Stimulated activated CD8-positive, alpha-beta memory T cell treated with anti-CD3 and anti-CD28 coated beads, Interleukin-4, amount 100 ng/mL, for 4 hours (primary cell): ENCODE data around the gene ECE2.
A peak's percentile ranks its signal among the peaks of the same experiment; 100 is the strongest.

ENCODE experiments used
- DNase-seq, 2 donors: peaks; one replicate each; pipeline ENCODE4 v3.0.0-alpha.2; 2020; ENCODE audit warnings: low read depth in 2 of 2, low spot score in 1 of 2

Gene ECE2

DNA sequence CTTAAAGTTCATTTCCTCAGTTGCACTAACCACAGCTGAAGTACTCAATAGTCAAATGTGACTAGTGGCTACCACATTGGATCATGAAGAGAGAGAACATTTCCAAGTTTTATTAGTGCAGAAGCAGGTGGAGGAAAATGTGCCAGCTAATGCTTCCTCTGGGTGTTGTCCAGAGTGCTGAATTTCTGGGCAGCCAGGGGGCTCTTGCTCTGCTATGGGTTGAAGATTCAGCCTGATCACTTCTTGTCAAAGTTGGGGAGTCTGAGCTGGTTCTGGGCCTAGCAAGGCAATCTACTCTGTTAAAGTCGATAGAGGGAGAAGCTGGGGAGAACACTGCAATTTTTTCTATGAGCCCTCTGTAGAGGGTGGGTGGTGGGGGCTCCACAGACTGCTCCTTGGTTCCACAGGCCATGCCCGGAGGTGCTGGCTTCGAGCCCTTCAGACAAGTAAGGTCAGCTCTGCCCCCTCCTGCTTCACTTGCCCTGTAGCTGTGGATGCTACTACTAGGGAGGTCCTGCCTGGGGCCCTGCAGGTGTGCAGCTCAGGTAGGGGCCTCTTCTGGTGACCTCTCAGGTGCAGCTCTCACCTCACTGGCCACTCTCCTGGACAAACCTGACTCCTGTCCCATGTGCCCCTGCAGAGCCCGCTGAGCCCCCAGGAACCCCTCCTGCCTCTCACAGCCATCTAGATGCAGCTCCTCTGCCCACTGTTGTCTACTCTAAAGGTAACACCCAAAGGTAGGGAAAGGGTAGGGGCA, 35.3 kb upstream of the ECE2 start:
- no peak for DNase-seq

DNA sequence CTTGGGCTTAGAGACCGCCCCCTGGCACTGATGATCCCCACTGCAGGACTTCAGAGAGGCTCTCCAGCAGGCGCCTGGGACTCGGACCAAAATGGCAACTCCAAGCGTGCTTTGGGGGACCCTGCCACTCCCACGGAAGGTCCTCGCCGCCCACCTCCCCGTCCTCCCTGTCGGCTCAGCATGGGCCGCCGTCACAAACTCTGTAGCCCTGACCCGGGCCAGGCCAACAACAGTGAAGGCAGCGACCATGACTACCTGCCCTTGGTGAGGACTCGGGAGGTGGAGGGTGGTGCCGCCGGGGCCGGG, 34.7 kb upstream of the ECE2 start:
- DNase-seq: no peak

DNA sequence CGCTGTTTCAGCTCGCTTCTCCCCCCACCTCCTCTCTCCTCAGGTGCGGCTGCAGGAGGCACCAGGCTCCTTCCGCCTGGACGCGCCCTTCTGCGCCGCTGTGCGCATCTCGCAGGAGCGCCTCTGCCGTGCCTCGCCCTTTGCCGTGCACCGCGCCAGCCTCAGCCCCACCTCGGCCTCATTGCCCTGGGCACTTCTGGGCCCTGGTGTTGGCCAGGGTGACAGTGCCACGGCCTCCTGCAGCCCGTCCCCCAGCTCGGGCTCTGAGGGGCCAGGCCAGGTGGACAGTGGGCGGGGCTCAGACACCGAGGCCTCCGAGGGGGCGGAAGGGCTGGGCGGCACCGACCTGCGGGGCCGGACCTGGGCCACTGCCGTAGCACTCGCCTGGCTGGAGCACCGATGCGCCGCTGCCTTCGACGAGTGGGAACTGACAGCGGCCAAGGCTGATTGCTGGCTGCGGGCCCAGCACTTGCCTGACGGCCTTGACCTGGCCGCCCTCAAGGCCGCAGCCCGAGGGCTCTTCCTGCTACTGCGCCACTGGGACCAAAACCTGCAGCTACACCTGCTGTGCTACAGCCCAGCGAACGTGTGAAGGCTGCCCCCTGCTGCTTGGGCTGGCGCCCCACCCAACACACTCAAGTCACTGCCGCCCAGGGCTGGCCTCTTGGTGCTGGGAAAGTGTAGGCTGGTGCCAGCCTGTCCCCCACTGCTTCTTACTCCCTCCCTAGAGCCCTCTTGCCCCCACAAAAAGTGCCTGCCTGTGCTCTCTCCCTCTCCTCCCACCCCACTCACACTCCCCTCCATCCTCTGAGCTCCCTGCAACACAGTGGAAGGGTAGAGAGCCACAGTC, 34.1 kb upstream of the ECE2 start:
- no peak for DNase-seq

DNA sequence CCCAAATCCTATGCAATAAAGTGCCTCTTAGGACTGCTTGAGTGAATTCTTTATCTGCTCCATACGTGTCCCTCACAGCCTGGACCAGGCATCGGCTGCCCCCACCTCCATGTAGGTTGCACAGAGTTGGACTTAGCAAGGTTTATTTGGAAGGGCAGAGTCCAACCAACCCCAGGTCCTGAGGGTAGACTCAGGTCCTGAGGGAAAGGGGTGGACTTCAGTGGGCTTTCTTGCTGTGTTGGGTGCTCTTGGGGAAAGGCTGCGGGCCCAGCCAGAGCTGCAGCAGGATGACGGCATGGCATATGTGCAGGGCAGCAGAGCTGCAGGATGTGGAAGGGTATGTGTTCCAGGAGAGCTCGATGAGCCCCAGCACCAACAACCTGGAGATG, 33.5 kb upstream of the ECE2 start:
- no peak for DNase-seq

DNA sequence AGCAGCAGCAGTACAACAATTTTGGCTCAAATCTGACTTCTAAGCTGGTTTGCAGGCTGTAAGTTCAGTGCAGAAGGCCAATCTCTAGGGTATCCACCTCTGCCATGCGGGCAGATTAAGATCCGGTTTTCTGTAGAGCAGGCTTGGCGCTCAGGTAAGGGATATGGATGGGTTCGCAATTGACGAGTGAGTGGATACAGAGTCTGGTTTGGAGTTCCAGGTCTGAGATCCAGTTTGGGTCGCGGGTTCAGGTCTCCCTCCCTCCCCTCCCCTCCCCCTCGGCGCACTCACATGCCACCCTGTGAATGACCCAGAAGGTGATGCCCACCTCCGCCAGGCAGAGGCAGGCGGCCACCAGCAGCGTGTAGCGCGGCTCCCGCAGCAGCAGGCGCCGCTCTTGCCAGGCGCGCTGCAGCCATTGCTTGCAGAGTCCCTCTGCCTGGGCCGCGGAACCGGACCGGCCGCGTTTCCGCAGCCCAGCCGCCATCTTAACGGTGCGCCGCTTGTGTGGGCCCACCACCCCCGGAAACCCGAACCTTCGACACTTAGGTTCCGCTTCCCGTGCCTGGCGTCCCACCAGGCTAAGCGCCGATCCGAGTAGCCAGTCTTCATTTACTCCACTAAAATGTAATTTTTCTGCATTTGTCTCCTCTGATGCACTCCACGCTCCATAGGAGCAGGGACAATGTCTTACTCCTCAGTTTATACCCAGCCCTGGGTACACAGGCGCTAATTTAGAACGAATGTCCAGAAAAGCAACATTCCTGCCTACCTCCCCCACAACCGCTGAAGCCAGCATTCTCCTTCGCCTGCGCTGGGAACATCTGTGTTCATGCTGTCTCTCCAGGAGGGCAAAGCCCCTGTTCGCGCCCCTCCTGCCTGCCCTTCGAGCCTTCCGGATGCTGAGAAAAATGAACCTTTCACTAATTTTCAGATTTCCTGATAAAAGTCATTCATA, 27.1 kb upstream of the ECE2 start, which contains the start of gene ALG3:
Gene ALG3, minus strand, starts transcription at position 509 of the 958 bp plus-strand sequence. Its CDS starts 22 bp downstream, at position 487.
- peak; percentile 70 to 72 for DNase-seq

DNA sequence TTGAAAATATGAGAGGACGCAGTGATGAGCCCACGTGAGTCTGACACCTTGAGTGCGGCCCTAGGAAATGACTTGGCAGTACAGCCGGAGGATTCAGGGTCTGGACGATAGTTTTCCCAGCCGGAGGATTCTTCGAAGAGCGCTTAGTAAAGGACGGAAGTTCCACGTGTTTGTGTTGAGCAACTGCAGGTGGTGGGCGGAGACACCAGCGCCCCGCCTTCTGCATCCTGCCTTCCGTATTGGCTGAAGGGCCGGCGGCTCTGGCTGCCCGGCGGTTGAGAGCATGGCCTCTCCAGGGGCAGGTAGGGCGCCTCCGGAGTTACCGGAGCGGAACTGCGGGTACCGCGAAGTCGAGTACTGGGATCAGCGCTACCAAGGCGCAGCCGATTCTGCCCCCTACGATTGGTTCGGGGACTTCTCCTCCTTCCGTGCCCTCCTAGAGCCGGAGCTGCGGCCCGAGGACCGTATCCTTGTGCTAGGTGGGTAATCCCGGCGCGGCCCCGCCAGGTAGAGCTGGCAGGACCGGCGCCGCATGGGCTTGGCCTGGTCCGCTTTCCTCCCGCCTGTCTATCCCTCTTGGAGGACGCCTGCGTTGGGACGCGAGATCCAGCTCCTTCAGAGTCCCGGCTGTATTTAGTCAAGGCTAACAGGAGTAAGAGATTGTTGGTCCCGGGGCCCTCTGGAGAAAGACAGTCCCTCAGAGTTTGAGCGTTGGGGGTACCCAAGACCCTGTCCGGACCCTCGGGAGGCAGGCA, 26.2 kb upstream of the ECE2 start, which contains the start of gene EEF1AKMT4:
Gene EEF1AKMT4, plus strand, starts transcription at position 261 of the 755 bp plus-strand sequence. Its CDS starts 23 bp downstream, at position 284.
- peak; percentile 87 to 93 for DNase-seq

DNA sequence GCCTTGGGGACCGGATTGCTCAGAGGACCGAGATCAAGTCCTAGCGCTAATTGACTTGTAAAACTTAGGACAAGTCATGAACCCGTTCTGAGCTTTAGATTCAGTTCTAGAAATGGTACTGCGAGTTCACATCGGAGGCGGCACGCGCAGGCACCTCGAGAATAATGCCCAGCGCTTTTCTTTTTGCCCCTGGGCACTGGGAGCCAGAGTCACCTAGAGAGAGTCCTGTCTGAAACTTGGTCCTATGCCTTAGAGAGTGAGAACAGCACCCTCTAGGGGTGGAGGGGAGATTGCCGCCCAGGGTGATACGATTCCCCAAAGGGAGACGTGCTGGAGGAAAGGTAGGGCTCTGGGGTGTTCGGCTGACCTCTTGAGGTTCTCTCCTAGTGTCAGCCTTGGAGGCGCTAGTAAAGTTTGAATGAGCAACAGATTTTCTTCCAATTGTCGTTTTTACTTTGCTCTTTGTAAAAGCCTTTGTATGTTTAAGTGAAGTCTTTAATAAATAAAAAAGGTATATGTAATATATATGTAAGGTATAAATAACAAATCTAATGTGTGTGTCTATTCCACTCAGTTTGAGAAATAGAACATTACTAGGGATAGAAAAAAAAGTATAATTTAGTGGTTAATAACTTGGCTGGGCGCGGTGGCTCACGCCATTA, 25.5 kb upstream of the ECE2 start:
- DNase-seq: peak; percentile 84

DNA sequence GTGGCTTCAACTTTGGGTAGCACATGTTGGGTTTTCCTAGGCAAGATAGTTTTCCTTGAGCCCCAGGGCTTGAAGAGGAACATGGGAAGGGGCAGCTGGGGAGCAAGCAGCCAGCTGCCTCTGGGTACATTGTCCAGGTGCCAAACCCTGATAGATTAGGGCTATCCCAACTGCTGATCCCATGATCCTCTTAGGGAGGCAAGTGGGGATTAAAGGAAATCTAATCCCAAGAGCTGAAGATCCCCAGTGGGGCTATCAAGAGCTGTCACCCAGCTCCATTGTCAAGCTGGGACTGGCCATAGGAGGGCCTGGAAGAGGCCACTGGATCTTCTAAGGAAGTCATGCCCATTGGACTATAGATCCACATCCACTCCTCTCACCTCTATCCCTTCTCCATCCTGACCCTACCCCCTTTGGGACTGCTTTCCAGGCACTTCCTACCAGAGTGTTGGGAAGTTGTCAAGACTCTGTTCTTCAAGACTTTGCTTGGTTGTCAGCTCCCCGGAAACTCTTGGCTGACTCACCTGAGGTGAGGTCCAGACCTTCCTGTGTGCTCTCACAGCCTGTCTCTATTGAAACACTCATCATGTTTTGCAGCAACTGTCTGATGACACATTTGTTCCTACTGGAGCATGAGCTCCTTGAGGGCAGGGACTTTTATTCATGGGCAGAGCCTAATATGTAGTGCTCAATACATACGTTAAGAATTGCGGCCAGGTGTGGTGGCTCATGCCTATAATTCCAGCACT, 20.4 kb upstream of the ECE2 start:
- DNase-seq: no peak

DNA sequence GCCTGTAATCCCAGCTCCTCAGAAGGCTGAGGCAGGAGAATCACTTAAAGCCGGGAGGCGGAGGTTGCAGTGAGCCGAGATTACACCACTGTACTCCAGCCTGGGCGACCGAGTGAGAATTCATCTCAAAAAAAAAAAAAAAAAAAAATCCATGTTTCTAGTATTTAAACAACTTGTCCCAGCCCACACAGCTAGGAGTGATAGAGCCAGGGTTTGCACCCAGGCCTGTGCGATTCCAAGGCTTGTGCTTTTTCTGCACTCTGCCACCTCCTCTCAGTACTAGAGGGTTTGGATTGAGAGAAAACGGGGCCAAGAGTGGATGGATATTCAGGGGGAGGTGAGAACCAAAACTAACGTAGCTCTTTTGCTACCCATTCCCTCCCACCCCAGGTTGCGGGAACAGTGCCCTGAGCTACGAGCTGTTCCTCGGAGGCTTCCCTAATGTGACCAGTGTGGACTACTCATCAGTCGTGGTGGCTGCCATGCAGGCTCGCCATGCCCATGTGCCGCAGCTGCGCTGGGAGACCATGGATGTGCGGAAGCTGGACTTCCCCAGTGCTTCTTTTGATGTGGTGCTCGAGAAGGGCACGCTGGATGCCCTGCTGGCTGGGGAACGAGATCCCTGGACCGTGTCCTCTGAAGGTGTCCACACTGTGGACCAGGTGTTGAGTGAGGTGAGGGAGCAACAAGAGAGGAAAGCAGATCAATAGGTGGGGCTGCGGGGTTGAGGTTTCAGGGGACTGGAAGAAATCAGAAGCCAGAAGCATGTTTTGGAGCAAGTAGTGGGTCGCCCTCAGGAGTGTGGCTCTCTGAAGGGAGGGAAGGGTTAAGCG, 18.5 kb upstream of the ECE2 start:
- DNase-seq: no peak

DNA sequence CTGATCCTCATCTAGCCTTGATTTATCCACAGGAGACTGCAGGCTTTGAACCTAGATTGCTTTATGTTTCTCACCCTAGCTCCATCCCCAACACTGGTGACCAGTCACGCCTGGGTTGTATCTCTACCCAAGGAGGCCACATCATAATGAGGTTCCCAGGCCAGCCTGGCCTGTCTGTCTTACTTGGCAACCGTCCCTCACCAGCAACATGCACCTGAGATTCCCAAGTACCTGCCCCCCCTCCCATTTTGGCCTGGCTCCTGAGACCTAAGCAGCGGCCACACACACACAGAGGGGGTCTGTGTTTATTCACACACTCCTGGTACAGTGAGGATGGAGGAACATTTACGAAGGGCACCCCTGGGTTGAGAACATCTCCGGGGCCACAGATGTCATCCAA, 16.9 kb upstream of the ECE2 start:
- no peak for DNase-seq

DNA sequence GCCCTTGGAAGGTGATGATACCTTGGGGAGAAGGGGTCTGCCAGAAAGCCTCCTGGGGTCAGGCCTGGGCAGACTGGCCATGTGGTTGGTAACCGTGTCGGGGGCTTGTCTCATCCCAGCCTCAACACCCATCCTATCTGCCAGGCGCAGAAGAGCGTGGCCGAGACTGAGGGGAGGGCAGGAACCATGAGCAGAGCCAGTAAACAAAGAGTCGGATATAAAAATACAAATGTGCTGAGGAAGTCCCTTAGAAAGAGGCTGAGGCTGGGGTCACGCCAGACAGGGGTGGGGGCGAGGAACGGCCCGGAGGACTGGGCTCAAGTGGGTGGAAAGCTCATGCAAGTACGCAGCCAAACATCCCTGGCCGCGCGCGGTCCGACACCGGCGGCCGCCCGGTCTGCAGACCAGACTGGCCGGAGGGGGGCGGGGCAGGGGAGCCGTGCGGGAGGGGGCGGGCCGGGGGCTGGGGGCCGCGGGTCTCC, 16.4 kb upstream of the ECE2 start:
- no peak for DNase-seq

DNA sequence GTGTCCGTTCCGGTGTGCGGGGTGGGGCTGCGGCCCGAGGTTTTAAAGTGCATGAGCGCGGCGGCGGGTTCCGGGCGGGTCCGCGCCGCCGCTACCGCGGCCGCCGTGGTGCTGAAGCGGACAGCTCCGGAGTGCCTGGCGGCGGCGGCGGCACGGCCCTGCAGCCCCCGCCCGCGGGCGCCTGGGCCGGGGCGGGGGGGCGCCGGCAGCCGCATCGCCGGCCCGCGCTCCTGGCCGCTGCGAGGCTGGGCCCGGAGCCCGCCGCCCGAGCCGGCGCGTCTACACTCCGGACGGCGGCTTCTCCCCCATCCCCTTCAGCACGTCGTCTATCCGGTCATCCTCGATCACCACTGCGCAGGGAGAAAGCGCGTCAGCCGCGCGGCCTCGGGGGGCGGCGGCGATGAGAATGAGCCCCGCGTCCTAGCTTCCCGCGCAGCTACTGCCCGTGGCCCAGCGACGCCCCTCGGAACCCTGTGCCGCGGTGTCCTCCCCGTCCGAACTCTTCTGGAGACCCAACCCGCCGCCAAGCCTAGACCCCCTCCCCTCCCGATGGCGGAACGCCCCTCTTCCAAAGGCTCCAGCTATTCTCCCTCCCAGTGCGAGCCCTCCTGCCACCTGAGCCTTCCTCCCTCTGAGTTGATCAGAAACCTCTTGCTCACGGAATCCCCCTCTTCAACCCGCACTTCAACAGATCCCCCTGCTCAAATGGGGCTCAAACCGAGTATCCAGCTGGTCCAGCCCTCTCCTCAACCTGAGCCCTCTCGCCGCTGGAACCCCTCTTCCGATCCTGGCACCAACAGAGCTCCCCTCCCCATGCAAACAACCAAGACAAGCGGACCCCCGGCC, 15.7 kb upstream of the ECE2 start:
- DNase-seq: no peak

DNA sequence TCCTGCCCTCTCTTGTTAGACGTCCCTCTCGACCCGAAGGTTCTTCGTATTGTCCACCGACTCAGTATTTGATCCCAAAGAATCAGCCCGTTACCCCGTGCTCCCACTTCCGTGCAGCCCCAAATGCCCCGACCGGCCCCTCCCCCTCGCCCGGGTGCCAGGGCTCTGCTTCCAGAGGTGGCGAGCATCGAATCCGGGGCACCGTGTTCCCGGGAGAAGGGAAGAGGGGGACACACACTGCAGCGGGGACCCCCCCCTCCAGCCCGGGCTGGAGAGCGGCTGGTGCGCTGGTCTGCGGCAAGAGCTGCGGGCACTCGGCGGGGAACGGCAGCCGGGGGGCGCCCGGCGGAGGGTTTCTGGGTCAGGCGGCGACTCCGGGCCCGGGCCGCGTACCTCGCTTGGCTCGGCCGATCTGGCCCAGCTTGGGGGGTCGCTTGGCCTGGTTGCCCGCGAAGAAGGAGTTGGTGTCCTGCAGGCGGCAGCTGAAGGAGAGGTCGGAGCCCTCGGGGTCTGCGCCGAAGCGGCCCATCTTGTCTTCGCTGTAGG, 15.0 kb upstream of the ECE2 start:
- no peak for DNase-seq

DNA sequence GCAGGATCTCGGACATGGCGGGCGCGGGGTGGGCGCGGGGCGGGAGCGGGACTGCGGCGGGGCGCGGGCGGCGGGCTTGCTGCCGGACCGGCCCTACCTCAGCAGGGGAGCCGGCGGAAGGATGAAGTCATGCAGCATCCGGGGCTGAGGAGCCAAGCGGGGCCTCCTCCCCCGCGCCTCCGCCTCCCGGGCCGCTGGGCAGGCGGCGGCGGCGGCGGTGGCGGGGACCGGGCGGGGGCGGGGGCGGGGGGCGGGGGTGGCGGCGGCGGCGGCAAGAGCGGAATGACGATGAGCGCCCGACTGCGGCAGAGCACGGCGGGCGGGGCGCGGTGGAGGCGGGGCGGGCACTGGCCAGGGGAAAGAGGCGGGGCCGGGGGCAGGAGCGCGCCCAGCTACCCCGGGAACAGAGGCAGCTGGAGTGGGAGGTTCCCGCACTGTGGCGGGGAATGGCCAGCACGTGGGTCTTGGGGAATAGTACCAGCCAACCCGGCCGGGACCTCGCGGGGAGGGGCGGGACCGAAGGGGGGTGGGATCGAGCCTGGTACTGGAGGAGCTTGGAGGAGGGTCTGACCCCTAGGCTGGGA, 14.5 kb upstream of the ECE2 start, which contains the start of gene CAMK2N2:
Gene CAMK2N2, minus strand, starts transcription at position 284 of the 584 bp plus-strand sequence. Its CDS starts 268 bp downstream, at position 16.
- DNase-seq: peak in 1 of 2 donors; percentile 30

DNA sequence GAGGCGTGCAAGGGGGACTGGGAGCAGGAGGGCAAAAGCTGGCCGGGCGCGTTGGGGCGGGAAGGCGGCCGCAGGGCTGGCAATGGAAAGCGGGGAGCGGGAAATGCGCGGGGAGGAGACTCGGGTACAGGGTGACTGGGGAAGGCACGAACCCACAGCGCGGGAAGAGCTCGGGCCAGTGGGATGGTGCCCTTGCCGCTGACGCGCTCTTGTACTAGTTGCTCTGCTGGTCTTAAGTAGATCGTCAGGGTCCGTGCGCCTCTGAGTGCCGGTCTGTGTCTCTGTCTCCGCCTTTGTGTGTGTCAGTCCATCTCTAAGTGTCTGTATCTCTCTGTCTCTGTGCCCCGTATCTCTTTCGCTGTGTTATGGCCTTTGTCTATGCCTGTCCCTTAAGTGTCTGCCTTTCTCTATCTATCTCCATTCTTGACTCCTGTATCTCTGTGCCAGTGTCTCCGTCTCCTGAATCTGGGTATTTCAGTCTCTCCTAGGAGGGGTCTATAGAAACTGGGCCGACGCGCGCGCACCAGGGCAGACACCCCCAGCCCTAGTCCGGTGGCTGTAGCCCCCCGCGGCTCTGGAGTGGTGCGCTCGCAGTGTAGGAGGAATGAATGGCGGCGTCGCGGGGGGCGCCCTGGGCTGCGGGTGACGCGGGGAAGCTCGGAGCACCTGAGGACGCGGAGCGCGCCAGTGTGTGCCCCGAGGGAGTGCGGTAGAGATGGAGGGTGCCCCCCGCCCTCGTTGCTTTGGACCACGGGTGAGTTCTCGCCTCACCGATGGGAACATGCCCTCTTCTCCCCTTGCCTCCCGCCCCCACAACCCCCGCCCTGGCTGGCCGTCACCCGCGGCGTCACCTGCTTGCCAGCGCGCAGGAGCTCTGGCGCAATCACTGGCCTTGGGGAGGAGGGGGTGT, 13.7 kb upstream of the ECE2 start:
- DNase-seq: peak in 1 of 2 donors; percentile 13
